ENCODE measurements around the gene RSPO4.

DNA sequence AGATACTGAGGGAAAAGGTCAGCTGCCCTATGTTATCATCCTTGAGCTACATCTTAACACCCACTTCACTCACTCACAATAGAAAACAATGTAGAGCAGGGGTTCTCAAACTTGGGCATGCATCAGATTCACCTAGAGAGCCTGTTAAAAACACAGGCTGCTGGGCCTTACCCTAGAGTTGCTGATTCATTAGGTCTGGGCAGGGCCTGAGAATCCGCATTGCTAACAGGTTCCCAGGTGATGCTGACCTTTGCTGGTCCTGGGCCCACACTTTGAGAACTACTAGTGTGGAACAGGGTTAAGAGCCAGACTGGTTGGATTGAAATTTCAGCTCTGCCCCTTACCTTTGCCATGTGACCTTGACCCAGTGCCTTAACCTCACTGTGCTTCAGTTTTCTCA, 25.1 kb downstream of the RSPO4 start:
- TF ChIP-seq, protein P1, sequence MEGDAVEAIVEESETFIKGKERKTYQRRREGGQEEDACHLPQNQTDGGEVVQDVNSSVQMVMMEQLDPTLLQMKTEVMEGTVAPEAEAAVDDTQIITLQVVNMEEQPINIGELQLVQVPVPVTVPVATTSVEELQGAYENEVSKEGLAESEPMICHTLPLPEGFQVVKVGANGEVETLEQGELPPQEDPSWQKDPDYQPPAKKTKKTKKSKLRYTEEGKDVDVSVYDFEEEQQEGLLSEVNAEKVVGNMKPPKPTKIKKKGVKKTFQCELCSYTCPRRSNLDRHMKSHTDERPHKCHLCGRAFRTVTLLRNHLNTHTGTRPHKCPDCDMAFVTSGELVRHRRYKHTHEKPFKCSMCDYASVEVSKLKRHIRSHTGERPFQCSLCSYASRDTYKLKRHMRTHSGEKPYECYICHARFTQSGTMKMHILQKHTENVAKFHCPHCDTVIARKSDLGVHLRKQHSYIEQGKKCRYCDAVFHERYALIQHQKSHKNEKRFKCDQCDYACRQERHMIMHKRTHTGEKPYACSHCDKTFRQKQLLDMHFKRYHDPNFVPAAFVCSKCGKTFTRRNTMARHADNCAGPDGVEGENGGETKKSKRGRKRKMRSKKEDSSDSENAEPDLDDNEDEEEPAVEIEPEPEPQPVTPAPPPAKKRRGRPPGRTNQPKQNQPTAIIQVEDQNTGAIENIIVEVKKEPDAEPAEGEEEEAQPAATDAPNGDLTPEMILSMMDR (IDR thresholded peaks at IDR 0.05), result no peak
- TF ChIP-seq POLR2A (IDR thresholded peaks at IDR 0.05), result no peak
- TF ChIP-seq POLR2AphosphoS5 (IDR thresholded peaks at IDR 0.05), result no peak
